ENCODE data around the gene ADAMTS18.

The ADAMTS18 gene

GRCh38 chr16:77449208-77449607 lies 14.4 kb upstream of the ADAMTS18 start:
- no peak for DNase-seq (ENCODE audit: low read depth)
- H3K4me3 ChIP-seq (ENCODE audit: low read depth, low read length) = no peak overlapping the region
- TF ChIP-seq CTCF (IDR thresholded peaks at IDR 0.05; ENCODE audit: control insufficient read depth, extremely low read depth, insufficient read depth) = no peak

GRCh38 chr16:77445324-77445723 lies 10.5 kb upstream of the ADAMTS18 start:
- no peak for DNase-seq (ENCODE audit: low read depth)
- H3K4me3 ChIP-seq (ENCODE audit: low read depth, low read length) = no peak overlapping the region
- TF ChIP-seq CTCF (IDR thresholded peaks at IDR 0.05; ENCODE audit: control insufficient read depth, extremely low read depth, insufficient read depth) = no peak

GRCh38 chr16:77444147-77444460 lies 9.3 kb upstream of the ADAMTS18 start:
- no peak for TF ChIP-seq CTCF (IDR thresholded peaks at IDR 0.05; ENCODE audit: control insufficient read depth, extremely low read depth, insufficient read depth)
- no peak overlapping the region for H3K4me3 ChIP-seq (ENCODE audit: low read depth, low read length)
- DNase-seq (ENCODE audit: low read depth) = no peak

- no peak for TF ChIP-seq CTCF (IDR thresholded peaks at IDR 0.05; ENCODE audit: control insufficient read depth, extremely low read depth, insufficient read depth)
- no peak overlapping the region for H3K4me3 ChIP-seq (ENCODE audit: low read depth, low read length)
- no peak for DNase-seq (ENCODE audit: low read depth)
These were observed 8.7 kb upstream of the ADAMTS18 start for GRCh38 chr16:77443357-77444146.

- DNase-seq (ENCODE audit: low read depth) = no peak
- no peak for TF ChIP-seq CTCF (IDR thresholded peaks at IDR 0.05; ENCODE audit: control insufficient read depth, extremely low read depth, insufficient read depth)
- no peak overlapping the region for H3K4me3 ChIP-seq (ENCODE audit: low read depth, low read length)
These were observed 7.2 kb upstream of the ADAMTS18 start for GRCh38 chr16:77442078-77442477.

- no peak overlapping the region for H3K4me3 ChIP-seq (ENCODE audit: low read depth, low read length)
- no peak for DNase-seq (ENCODE audit: low read depth)
- no peak for TF ChIP-seq CTCF (IDR thresholded peaks at IDR 0.05; ENCODE audit: control insufficient read depth, extremely low read depth, insufficient read depth)
These were observed 4.3 kb upstream of the ADAMTS18 start for GRCh38 chr16:77439106-77439505.

- no peak for DNase-seq (ENCODE audit: low read depth)
- H3K4me3 ChIP-seq (ENCODE audit: low read depth, low read length) = no peak overlapping the region
- TF ChIP-seq CTCF (IDR thresholded peaks at IDR 0.05; ENCODE audit: control insufficient read depth, extremely low read depth, insufficient read depth) = peak; percentile 39
These were observed 3.0 kb upstream of the ADAMTS18 start for GRCh38 chr16:77437859-77438258.

Data from LNCaP clone FGC (cell line).